Pancreas (tissue), 10 donors: ENCODE data around the gene HCFC1R1. TPM values are rescaled to one million over a fixed set of nuclear protein-coding genes. Genes with fewer than 3 reads are reported as not detected.
A peak's percentile ranks its signal among the peaks of the same experiment; 100 is the strongest.
"Not testable (repeated sequence)": the region's sequence is repeated elsewhere in the genome, so short reads cannot be mapped to it uniquely, and the experiment has no call there.

Experiments used
- ATAC-seq, 4 donors: fragments of 200-7000 bp; cut with Tn5 transposase; one replicate each; pipeline versions ENCODE4 v1.8.0 to v1.9.1; 2020; ENCODE audit warnings: mild to moderate bottlenecking in 4 of 4, moderate library complexity in 4 of 4
- DNase-seq, 6 donors: peaks; one replicate each; pipeline ENCODE4 v3.0.0-alpha.2; 2020
- FAIRE-seq: peaks from 2 replicates; lab custom pipeline; 2012; peaks lifted over from hg19 to GRCh38; lab: Jason Lieb, UNC
- H3K27ac ChIP-seq, 4 donors: fragments of 200-600 bp; sonication (generic); 1 replicate in 3 of 4; 2 replicates in 1 of 4; pipeline versions ENCODE4 v1.5.0 to v1.8.0; 2020
- H3K27me3 ChIP-seq, 4 donors: fragments of 200-600 bp; one replicate each; pipeline ENCODE4 v1.8.0; 2021
- H3K36me3 ChIP-seq, 3 donors: fragments of 200-600 bp; sonication (generic) in 1 of 3; one replicate each; pipeline versions ENCODE4 v1.5.0 to v1.8.0; 2020 to 2021
- H3K4me1 ChIP-seq, 3 donors: fragments of 200-600 bp; one replicate each; pipeline ENCODE4 v1.8.0; 2021
- H3K4me3 ChIP-seq, 4 donors: fragments of 200-600 bp; sonication (generic) in 2 of 4; one replicate each; pipeline versions ENCODE4 v1.5.0 to v1.8.0; 2020 to 2021
- H3K9me3 ChIP-seq, 4 donors: fragments of 200-600 bp; one replicate each; pipeline ENCODE4 v1.8.0; 2021
- CTCF ChIP-seq, 4 donors: fragments of 200-600 bp; sonication (generic) in 3 of 4; IDR thresholded peaks; one replicate each; pipeline versions ENCODE4 v1.5.0 to v1.8.0; 2021; ENCODE audit warnings: antibody characterized with exemption in 4 of 4
- WGBS, 2 donors: extraction: QIAGEN DNeasy Blood & Tissue Kit; methylation state at CpG; one replicate each; pipeline ENCODE4 v1.1.7; 2013; 5-methylcytosine and 5-hydroxymethylcytosine counted together
- intact Hi-C, 3 donors: fragments of 100-400 bp; cut with DNase I; formaldehyde crosslinking; loops; one replicate each; pipeline versions ENCODE4 v1.11.1 to v1.14.2; 2022
- polyA plus RNA-seq, 2 donors: library from polyadenylated mRNA; stranded (reverse); fragments of 200-250 nt; gene quantifications; one replicate each; pipeline ENCODE4 v1.2.3, GENCODE V29; 2013
- total RNA-seq, 6 donors: library from RNA; stranded (reverse); fragmentation: NEBNext Ultra II Directional in 4 of 6; extraction: Animal tissue kit (Norgen Biotek cat#: 25700) in 4 of 6; gene quantifications; one replicate each; pipeline versions ENCODE4 v1.2.1 to v1.2.4, GENCODE V29; 2021 to 2023
- donor health status: healthy with polysubstance abuse.
- donor health status: DM: no; HTN: no; CAD: no; lungs with moderate emphysema.
- donor health status: DM: no; HTN: no; CAD: no.
- donor health status: control.
- donor health status: control.
- donor health status: Bipolar disorder and iron deficiency.
- donor health status: DM: yes; HTN: yes; CAD: no.
- donor health status: DM: no; HTN: no; CAD: no.
- donor health status: DM: no; HTN: no; CAD: no.
- donor health status: DM: yes; HTN: yes; CAD: no.

The HCFC1R1 gene
- total RNA-seq: 10 to 100 TPM; 10.5 to 24.1 (median 12.4) TPM
- 100 to 1,000 TPM in 1 of 2 donors, 10 to 100 TPM in 1; 93.1 to 119 TPM for polyA plus RNA-seq

GRCh38 chr16:3023669-3024478, at the start of gene HCFC1R1, which contains the start of gene THOC6:
Gene HCFC1R1, minus strand, starts transcription at chr16:3023942. Its CDS starts 1 bp downstream, at chr16:3023941.
Gene THOC6, plus strand, starts transcription at chr16:3024035. Its CDS starts 292 bp downstream, at chr16:3024327.
- H3K9me3 ChIP-seq: no peaks in the 10 kb centered on the region
- ATAC-seq (peak; percentile 46 to 74 (median 67)), FAIRE-seq (no peak), DNase-seq (peak; percentile 96 to 99 (median 98))
- peaks cover 15 to 33% (median 28%) of the 10 kb centered on the region in 3 donors for H3K4me1 ChIP-seq
- H3K27me3 ChIP-seq: no peaks in the 10 kb centered on the region
- H3K27ac ChIP-seq: peak within 1 kb of the TSS; percentile 97 to 100 (median 98)
- no peak for TF ChIP-seq CTCF (IDR thresholded peaks at IDR 0.05)
- peaks cover 0 to 5% (median 3%) of the 10 kb centered on the region in 3 donors for H3K36me3 ChIP-seq
- peak within 1 kb of the TSS; percentile 34 to 87 (median 41) for H3K4me3 ChIP-seq
- intact Hi-C loops: no loop called here
- WGBS, 2 donors: 1% methylated on average over 56 to 69 of the region's 69 CpGs

- no peaks in the 10 kb centered on the region for H3K9me3 ChIP-seq
- no peak for FAIRE-seq
- WGBS, 2 donors: 70 to 74% methylated on average over 7 of the region's 7 CpGs
- H3K27ac ChIP-seq: no peak overlapping the region
- no peak overlapping the region for H3K4me3 ChIP-seq
- ATAC-seq: no peak
- no peaks in the 10 kb centered on the region for H3K27me3 ChIP-seq
- TF ChIP-seq CTCF (IDR thresholded peaks at IDR 0.05): no peak
- intact Hi-C loops: no loop called here
- H3K4me1 ChIP-seq: no peaks in the 10 kb centered on the region
- DNase-seq: peak in 1 of 6 donors; percentile 15
- H3K36me3 ChIP-seq: no peaks in the 10 kb centered on the region
These were observed 49.7 kb upstream of the HCFC1R1 start for GRCh38 chr16:3073448-3073847.

GRCh38 chr16:3072576-3073263, 49.0 kb upstream of the HCFC1R1 start:
- H3K27ac ChIP-seq, FAIRE-seq, H3K4me1 ChIP-seq, H3K4me3 ChIP-seq, intact Hi-C loops, H3K36me3 ChIP-seq, H3K27me3 ChIP-seq, ATAC-seq, H3K9me3 ChIP-seq: not testable (repeated sequence)
- WGBS, 2 donors: 57 to 64% methylated on average over 6 to 15 of the region's 18 CpGs
- DNase-seq: peak in 1 of 6 donors; percentile 14

GRCh38 chr16:3072148-3072547, 48.4 kb upstream of the HCFC1R1 start:
- 19 to 44% methylated on average over 2 to 3 of the region's 4 CpGs for WGBS, 2 donors
- intact Hi-C loops, FAIRE-seq, H3K27ac ChIP-seq, H3K4me3 ChIP-seq, H3K9me3 ChIP-seq, H3K4me1 ChIP-seq, H3K36me3 ChIP-seq, H3K27me3 ChIP-seq: not testable (repeated sequence)
- DNase-seq: peak in 1 of 6 donors; percentile 37
- ATAC-seq: peak in 3 of 4 donors; percentile 7 to 34 (median 24)

GRCh38 chr16:3071655-3072054, 47.9 kb upstream of the HCFC1R1 start:
- Histone ChIP-seq H3K27ac (no peak overlapping the region), H3K36me3 (no peaks in the 10 kb centered on the region), H3K9me3 (no peaks in the 10 kb centered on the region), H3K4me1 (no peaks in the 10 kb centered on the region), H3K4me3 (no peak overlapping the region), H3K27me3 (no peaks in the 10 kb centered on the region)
- 57 to 62% methylated on average over 7 of the region's 7 CpGs for WGBS, 2 donors
- FAIRE-seq: no peak
- no peak for TF ChIP-seq CTCF (IDR thresholded peaks at IDR 0.05)
- intact Hi-C loops: no loop called here
- ATAC-seq: no peak
- DNase-seq: peak in 1 of 6 donors; percentile 7
